IPS-NIHi7 (cell line): ENCODE measurements around the gene APOD.
A peak's percentile ranks its signal among the peaks of the same experiment; 100 is the strongest.

Experiments used
- DNase-seq: peaks from one replicate; pipeline ENCODE4 v3.0.0; 2012; ENCODE audit warnings: mixed read lengths; ENCODE audit errors: extremely low spot score

APOD gene

DNA sequence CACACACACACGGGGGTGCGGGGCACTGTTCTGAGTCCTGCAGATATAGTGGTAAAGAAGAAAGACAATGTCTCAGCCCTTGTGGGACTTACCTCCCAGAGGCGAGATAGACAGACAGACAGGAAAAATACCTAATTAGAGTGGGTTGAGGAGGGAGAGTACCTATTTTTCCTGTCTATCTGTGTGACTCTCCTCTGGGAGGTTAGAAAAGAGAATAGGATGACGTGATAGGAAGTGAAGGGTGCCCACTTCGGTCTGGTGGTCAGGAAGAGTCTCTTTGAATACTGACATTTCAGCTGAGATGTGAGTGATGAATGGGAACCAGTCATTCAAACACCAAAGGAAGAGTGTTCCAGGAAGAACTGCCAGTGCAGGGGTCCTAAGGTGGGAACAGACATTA, 4.1 kb upstream of the APOD start:
- no peak for DNase-seq

DNA sequence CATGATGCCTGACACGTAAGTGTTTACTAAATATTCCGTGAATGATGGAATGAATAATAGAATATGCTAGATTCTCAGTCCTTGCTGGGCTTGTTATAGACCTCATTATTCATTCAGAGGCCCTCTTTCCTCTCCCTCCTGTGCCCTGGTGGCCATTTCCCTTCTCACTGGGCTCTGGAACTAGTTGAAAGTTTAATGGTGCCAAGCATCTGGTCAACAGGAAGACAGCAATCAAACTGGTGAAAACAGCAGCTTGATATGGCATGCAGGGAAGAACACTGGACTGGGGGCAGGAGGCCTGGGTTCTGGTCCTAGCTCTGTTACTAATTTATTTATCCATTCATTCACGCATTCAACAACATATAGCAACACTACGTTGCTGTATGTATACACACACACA, 3.7 kb upstream of the APOD start:
- DNase-seq, result no peak

DNA sequence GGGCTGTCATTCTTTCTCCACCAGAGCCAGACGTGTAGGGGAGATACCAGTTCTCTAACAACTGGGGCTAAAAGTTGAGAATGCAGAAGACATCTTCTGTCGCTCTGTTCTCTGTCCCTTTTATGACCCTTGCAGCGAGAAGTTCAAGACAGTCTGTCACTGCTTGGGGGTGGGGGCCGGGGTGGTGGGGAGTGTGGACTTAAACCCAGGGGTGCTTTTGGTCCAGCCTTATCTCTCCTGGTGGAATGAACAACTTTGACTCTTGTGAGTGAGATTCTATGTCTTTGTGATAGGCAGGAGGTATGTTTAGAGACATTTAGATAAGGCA, 767 bp upstream of the APOD start:
- no peak for DNase-seq

DNA sequence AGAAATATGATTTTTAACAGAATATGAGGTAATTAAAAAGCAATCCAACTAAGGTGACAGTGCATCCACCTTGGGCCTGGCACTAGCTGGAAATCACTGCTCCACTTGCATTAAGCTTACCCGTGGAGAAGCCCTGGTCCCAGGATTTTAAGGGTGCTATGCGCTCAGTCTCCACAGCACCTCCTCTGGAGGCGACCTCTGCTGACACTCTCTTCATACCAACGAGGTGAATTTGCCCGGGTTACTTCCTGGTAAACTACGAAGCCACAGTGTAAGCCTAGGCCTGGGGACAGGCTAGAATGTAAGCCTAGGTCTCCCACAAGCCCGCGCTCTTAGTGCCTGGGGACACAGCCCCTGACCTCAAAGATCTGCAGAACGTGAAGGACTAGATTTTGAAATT, 793 bp downstream of the APOD start:
- DNase-seq, result peak; percentile 56

DNA sequence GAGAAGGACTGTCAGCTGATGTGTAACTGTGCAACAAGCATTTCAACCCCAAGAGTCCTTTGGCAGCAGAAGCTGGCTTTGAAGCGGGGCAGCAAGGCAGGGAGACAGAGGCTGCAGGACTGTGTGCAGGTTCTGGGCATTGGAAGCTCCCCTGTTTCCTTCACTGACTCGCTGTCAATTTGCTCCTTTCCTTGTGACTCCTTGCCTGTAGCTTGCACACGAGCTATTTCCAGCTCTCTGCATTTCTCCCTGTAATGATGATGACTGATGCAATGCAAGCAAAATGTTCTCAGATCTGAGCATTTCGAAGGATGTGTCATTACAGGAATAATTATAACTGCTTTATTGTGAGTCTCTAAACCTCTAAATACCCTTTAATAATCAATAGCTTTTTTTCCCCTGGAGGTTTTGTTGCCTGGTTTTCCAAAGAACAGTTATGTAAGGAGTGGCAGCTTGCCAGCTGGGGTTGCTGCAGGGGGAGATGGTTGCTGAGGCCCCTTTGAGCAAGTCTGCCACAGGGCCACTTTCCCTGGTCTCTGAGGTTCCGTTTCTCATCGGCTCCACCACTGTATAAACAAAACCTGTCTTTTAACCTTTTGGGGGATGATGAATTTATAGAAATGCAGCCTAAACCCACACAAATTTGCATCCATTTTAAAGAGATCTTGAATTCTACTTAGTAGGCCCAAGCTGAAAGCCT, 2.8 kb downstream of the APOD start:
- DNase-seq, result no peak

DNA sequence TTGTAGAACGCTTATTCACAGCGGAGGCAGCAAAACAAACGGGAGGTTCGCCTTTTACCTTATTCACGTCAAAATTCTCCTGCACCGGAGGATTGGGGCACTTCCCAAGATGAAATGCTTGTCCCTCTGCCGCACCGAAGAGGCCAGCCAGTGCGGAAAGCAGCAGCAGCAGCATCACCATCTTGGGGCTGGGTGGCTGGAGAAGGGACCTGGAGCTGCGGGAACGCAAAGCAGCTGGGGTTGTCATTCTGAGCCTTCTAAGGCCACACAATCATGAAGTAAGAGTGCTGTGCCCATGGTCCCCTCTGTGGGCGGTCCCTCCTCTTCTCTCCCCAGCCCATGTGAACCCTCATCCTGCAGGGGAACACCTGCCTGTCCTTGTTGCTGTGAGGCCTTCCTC, 4.5 kb downstream of the APOD start:
- DNase-seq, result no peak

DNA sequence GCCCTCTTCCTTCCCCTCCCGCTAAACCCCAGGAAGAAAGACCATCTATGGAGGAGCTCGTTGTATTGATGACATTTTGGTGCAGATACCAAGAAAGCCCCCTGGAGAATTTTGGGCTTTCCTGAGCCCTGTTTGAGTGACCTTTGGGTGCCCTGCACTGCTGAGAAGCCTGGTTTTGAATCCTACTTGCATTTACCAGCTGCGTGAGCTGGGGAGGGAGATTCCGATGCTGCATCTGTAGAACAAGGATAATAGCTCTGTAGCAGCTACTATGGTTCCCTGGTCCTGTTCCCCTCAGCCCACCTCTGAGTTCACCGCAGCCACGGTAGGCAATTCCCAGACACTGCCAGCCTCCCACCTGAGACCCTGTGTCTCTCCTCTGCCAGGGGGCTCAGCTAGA, 5.2 kb downstream of the APOD start:
- no peak for DNase-seq

DNA sequence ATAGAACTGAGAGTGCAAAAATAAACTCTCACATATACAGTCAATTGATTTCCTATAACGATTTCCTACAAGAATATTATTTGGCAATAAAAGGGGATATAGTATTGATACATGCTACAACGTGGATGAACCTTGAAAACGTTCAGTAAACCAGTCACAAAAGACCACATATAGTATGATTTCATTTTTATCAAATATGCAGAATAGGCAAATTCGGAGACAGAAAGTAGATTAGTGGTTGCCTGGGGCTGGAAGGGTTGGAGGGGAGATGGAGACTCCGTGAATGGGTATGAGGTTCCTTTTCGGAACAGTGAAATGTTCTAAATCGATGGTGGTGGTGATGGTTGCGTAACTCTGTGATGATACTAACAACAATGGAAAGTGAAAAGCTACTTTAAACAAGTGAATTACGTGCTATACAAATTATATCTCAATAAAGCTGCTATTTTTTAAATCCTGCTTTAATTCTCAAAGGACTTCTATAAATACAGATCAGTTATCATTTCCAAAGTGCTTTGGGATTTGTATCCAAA, 6.0 kb downstream of the APOD start:
- DNase-seq, result no peak

DNA sequence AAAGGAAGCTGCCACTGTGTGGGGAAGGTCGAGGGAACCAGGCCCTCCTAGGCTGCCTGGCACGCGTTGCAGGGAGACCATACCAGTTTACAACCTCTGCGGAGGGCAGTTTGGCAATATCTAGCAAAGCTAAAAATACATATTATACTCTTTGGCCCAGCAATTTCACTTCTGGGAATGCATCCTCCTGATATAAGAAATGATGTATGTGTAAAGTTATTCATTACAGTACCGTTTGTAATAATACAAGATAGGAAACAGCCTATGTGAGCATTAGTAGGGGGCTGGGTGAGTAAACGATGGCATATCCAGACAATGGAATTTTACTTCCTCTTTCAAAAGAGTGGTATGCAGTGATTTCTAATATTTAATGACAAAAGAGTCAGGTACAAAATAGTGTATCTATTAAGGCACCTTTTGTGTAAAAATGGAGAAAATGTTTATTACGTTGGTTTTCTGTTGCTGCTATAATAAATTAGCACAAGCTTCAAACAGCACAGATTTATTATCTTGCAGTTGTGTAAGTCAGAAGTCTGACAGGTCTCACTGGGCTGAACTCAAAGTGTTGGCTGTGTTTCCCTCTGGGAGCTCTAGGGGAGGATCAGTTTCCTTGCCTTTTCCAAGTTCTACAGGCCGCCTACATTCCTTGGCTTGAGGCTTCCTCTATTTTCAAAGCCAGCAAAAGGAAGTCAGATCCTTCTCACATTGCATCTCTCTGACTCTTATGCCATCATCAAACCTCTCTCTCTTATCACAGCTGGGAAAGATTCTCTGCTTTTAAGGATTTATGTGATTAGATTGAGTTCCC, 9.0 kb downstream of the APOD start:
- no peak for DNase-seq

DNA sequence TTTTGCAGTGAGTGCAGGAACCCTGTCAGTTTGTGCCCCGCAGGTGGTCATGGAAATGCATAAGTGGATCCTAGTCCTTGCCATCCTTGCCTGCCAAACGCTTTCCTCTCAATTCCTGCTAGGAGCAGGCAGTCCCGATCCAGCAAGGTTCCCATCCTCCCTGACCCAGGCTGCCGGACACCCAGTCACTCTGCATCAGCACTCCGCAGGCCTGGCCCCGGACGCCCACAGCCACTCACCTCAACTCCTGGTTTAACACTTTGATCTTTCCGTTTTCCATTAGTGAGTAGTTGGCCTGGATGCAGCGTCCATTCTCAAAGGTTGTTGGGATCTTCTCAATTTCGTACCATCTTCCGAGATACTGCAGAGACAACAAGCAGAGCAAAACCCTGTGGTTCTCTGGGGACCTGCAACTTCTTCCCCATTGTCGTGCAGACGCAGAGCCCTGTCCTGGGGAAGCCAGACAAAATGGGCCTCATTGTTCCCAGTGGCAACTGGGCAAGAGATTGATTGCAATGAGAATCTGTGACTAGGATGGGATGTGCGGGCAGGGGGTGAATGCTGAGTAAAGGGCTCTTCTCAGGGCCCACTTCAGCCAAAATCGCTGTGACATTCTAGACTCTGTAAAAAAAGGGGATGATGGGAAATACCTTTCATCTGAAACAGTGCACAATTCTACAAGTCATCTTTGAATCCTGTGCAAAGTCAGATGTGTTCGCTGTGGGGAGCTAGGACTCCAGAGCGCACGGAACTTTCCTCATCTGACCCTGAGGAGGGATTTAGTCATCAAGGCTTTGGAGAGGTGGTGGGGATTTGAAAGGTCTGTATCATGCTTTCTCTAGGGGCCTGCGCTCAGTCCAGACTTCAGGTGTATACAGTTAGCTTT, 9.9 kb downstream of the APOD start:
- no peak for DNase-seq

DNA sequence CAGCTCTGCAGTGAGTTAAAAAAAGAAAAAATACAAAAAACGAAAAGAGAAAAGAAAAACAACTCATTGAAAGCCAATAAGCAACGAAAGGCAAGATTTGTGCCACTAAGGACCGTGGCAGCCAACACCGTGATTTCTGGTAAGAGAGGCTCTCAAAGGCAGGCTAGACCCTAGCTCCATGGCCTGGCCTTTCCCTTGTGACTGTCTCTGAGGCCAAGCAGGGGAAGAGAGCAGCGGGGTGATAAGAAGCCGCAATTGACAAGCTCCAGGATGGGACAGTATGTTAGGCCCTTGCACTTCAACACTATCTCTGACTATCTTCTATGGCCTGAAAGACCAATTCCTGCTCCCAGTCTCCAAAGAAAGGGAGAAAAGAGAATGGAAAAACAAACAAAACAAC, 12.4 kb downstream of the APOD start:
- DNase-seq, result no peak

DNA sequence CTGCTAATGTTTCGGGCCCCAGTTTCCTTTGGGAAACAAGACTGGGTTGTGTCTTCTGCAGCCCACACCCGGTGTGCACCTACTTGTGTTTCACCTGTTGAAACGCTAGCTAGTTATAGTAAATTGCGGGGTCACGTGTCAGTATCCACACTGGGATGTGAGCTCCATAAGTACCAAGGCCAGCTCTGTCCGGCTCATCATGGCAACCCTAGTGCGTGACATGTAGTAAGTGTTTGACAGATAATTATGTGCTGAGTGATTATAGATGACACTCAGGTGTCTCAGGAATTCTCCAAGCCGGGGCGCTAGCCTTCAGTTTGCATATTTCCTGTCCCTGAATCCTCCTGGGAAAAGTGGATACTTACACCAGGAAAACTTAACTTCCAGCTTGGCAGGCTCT, 12.8 kb downstream of the APOD start:
- no peak for DNase-seq

DNA sequence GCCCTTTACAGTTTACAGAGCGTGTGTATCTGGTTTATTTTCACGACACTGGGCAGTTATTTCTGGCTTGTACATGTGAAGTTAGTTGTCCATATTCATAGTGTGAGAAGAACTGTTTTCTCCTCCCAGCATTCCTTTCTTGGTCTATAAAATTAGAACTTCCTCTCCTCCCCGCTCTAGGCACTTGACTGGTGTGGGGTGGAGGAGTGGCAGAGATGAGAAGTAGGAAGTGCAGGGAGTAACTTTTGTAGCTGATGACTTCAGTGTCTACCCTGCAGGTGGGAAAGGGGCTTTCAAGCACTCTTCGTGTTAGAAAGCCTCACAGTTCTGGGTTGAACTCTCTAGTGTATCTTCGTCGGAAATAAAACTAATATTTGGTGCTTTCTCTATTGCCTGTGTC, 13.4 kb downstream of the APOD start:
- DNase-seq, result no peak

DNA sequence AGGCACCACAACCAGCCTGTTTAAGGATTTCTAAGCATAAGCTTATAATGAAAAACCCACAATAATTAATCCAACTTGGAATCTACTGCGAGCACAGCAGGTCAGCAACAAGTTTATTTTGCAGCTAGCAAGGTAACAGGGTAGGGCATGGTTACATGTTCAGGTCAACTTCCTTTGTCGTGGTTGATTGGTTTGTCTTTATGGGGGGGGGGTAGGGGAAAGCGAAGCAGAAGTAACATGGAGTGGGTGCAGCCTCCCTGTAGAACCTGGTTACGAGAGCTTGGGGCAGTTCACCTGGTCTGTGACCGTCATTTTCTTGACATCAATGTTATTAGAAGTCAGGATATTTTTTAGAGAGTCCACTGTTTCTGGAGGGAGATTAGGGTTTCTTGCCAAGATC, 15.1 kb downstream of the APOD start:
- no peak for DNase-seq

DNA sequence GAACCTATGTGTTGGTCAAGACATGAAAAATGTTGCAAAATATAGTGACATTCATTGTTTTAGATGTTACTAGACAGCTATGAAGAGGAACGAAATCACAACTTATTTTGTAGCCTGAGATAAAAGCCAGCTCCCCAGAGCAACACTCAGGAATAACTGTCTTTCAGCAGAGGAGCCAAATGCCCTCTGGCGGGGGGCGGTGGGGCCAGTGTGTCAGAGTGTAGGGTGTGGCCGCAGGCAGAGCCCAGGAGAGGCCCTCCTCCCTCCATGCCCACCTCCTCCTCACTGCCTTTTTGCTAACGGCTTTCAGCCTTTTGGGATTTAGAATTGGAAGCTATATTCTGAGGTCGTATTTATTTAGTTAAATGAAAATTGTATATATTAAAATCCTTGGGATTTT, 16.9 kb downstream of the APOD start:
- no peak for DNase-seq

DNA sequence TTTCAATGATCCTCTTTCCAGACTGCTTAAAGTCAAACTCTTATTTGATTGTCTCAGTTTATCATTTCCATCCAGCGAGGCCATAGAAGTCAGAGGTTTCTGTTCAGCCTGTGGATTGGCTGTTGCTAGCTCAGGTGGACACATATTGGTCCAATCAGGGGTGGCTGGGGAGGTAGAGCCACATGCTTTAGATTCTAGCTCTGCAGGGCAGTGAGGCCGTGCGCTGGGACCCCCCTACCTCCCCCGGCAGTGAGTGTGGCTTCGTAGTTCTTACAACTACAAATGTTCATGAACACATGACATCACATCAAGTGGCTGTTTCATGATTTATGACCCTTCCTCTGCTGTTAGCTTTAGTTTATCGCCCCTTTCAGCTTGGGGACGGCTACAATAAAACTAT, 18.0 kb downstream of the APOD start:
- DNase-seq, result no peak

DNA sequence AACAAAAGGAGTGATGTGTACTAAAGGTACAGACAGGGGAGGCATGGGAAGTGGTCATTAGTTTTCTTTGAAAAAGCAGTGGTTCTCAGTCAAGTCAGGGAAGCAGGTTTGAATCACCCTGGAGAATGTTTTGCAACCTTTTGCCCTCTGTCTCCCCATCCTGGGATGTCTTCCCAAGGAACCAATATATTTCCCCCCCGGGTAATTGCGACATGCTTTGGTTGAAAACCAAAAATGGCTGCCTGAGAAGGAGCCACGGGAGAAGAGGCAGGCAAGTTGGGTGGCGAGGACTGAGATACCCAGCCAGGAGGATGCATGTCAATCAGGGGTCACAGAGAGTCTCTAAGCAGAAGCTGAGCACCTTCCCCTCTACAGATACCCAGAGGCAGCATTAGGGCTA, 20.4 kb downstream of the APOD start:
- DNase-seq, result no peak

DNA sequence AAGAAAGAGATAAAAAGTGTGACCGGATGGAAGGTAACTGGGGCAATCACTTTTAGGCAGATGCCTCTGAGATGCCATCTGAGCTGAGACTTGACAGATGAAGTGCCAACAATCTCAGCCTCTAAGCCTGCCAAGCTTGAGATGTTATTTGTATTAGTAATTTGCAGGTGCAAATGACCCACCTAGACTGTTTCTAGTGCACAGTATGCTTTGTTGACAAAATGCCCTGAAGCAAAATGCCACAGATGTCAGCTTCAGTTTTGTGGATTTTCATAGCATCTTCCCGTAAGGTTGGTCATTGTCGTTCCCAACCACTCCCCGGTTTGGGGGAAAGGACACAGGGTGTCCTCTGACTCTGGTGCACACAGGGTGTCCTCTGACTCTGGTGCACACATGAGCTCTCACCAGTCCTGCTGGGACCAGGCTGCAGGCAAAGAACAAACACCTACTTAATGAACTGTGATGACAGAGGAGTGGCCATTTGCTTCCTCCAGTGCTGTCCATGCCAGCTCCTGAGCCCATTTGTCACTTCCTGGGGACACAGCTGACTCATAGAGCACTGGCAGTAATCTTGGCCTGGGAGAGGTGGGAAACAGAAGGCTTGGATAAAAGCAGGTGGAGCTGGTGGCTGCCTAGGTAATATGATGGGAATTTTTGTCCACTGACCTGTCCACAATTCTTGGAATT, 23.9 kb downstream of the APOD start:
- no peak for DNase-seq

DNA sequence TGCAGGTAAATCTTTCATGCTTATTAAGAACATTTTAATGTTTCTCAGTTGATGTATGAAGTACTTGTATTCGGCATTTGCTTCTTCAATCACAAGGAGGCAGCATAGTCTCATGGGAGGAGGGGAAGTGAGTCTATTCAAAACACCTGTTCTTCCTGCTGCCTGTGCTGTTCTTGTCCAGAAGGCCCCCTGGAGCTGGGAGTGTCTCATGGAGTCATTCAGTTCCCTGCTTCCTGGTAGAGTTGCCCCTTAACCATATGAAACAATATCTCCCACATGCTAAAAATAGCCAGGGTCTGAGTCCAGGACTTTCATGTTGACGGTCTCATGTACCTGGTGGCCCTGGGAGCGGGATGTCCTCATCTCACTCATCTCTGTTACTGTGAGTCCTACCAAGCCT, 25.1 kb downstream of the APOD start:
- peak; percentile 44 for DNase-seq

DNA sequence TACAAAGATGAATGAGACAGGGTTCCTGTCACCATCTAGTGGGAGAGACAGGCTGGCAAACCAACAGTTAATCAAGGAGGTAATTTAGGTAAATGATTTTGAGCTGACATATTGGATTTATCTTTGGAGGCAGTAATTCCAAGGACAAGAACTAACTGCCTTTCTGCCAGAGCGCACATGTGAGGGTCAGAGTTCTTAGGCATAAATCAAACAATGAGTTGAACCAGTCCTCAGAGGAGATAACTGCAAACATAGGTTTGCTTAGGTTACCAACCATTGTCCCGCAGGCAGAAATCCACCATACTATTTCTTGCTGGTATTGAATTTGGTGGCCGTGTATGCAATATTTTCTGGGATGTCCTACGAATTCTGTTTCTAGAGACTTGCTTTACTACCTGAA, 26.4 kb downstream of the APOD start:
- no peak for DNase-seq

DNA sequence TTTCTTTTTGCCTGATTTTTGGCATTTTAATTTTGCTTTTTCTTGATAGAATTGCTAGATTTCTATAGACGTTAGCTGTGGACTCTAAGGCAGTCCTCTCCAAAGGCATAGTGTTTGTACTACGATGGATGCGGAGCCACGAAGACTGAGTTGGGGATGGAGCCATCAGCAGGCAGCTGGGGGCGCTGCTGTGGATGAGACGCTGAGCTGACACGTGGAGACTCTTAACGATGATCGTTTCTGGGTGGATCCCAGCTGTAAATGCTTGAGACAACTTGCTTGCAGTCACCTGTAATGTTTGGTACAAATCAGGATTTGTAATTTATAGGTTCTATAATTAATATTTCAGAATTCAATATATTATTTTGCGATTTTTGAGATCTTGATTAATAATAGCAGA, 27.4 kb downstream of the APOD start:
- DNase-seq, result peak; percentile 61

DNA sequence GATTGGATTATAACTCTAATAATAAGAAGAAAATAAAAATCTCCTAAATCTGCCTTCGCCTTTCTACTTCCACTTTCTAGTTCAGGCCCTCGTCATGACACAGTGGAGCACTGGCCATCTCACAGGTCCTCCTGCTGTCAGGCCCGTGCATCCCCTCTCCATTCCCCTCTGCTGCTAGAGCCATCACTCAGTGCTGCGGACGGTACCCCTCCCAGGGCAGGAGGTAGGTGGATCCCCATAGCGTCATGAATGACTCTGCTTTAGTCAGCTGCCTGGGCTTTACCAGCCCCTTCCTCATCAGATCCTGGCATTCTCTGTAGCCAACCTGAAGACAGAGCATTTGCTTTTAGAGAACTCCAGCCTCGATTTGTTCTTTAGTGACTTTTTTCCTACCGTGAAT, 28.6 kb downstream of the APOD start:
- peak; percentile 48 for DNase-seq
